Activated CD4-positive, alpha-beta memory T cell treated with anti-CD3 and anti-CD28 coated beads for 36 hours (primary cell): ENCODE measurements around the gene KRT85. TPM values are rescaled to one million over a fixed set of nuclear protein-coding genes. Genes with fewer than 3 reads are reported as not detected.

Experiments used
- CTCF ChIA-PET: fragments of 350-600 bp; sonication (Branson Sonifier 250); formaldehyde crosslinking; loops from one replicate; lab custom pipeline; 2021; ENCODE audit warnings: antibody characterized with exemption, inconsistent platforms; lab: Charles Lee
- POLR2A ChIA-PET: fragments of 350-600 bp; sonication (Branson Sonifier 250); formaldehyde crosslinking; loops from one replicate; lab custom pipeline; 2021; ENCODE audit warnings: antibody characterized with exemption; lab: Charles Lee
- DNase-seq: peaks from one replicate; pipeline ENCODE4 v3.0.0-alpha.2; 2020
- H3K27ac Mint-ChIP-seq: one replicate; pipeline ENCODE4 v1.8.0; 2021; ENCODE audit warnings: mixed read lengths
- H3K27me3 Mint-ChIP-seq: one replicate; pipeline ENCODE4 v1.8.0; 2021; ENCODE audit warnings: mixed read lengths
- H3K36me3 Mint-ChIP-seq: one replicate; pipeline ENCODE4 v1.8.0; 2021; ENCODE audit warnings: mixed read lengths
- H3K4me1 Mint-ChIP-seq: one replicate; pipeline ENCODE4 v1.8.0; 2021; ENCODE audit warnings: low read depth, mixed read lengths
- H3K4me3 Mint-ChIP-seq: one replicate; pipeline ENCODE4 v1.8.0; 2021; ENCODE audit warnings: mild to moderate bottlenecking, mixed read lengths
- H3K9me3 Mint-ChIP-seq: one replicate; pipeline ENCODE4 v1.8.0; 2021; ENCODE audit warnings: mixed read lengths
- intact Hi-C: fragments of 100-400 bp; cut with micrococcal nuclease; formaldehyde crosslinking; loops from one replicate; pipeline ENCODE4 v1.15.1; 2023
- total RNA-seq, 2 experiments: library from RNA; stranded (reverse); gene quantifications; one replicate each; pipeline ENCODE4 v1.2.3, GENCODE V29; 2021

KRT85 gene
- total RNA-seq, 2 experiments from 2014 or later: not detected

DNA sequence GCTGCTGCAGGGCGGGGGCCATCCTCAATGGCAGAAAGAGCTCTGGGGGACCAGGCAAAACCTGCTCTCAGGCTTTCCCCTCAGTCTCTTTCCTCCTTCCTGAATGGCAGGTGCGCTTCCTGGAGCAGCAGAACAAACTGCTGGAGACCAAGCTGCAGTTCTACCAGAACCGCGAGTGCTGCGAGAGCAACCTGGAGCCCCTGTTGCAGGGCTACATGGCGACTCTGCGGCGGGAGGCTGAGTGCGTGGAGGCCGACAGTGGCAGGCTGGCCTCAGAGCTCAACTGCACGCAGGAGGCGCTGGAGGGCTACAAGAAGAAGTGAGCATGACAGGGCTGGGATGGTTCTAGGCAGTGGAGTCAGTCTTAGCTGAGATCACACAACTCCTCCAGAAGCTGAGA is 23.2 kb downstream of the KRT85 start:
- CTCF ChIA-PET: interaction anchor here (1.4 kb wide), 1 partner anchor 540 kb away, joined by 3 read pairs; no protein-coding TSS in a partner anchor

DNA sequence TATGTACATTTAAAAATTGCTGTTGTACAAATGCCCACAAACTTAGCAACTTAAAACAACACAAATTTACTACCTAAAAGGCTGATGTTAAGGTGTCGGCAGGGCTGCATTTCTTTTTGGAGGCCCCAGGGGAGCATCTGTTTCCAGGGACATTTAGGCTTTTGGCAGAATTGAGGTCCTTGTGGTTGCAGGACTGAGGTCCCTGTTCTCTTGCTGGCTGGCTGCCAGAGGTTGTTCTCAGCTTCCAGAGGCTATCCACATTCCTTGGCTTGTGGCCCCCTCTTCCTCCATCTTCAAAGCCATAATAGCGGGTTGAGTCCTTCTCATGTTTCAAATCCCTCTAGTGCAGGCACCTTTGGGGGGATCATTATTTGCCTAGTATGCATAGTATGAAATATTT is 23.7 kb downstream of the KRT85 start:
- Mint-ChIP-seq H3K9me3 (no peaks in the 10 kb centered on the region), H3K36me3 (no peaks in the 10 kb centered on the region), H3K27me3 (peaks cover 6% of the 10 kb centered on the region), H3K4me3 (no peak overlapping the region), H3K27ac (no peak overlapping the region), H3K4me1 (no peaks in the 10 kb centered on the region)
- no peak for DNase-seq
- POLR2A ChIA-PET: no interaction called here
- CTCF ChIA-PET: no interaction called here
- intact Hi-C loops: no loop called here

More for the DNA sequence above, 23.2 kb downstream of the KRT85 start:
- intact Hi-C loops: no loop called here
- Mint-ChIP-seq H3K4me1 (no peaks in the 10 kb centered on the region), H3K4me3 (no peak overlapping the region), H3K36me3 (no peaks in the 10 kb centered on the region), H3K27me3 (peaks cover 2% of the 10 kb centered on the region), H3K9me3 (no peaks in the 10 kb centered on the region), H3K27ac (no peak overlapping the region)
- no peak for DNase-seq
- POLR2A ChIA-PET: no interaction called here

DNA sequence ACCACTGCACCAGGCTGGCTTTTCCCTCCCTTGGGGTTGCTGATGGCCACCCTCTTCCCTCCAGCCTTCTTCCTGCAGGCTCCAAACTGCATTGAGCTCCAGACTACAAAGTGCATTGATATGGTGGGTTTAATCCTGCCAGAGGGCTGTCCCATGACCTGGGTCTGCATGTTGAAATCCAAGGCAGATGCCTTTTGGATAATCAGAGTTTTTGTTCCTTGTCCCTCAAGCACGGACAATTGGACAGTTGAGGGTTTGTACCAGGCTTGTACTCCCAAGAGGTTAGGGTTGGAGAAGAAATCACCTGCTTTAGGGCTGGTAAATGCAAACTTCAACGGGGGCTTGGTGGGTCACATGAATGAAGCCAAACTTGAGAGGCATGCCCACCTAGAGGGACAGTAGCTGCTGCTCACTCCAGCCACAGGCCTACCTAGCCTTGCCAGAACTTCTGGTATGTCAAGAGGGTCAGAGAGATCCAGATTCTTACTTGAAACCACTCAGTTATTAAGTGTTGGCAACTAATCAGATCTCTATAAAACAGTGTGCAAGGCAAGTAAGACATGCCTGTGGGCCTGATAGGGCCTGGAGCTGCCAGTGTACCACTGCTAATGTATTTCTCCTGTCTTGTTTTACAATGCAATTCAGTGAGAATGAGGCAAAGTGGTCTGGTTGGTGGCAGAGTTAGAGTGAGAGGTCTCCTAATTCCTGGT is 24.3 kb downstream of the KRT85 start:
- POLR2A ChIA-PET: no interaction called here
- H3K9me3 Mint-ChIP-seq: no peaks in the 10 kb centered on the region

DNA sequence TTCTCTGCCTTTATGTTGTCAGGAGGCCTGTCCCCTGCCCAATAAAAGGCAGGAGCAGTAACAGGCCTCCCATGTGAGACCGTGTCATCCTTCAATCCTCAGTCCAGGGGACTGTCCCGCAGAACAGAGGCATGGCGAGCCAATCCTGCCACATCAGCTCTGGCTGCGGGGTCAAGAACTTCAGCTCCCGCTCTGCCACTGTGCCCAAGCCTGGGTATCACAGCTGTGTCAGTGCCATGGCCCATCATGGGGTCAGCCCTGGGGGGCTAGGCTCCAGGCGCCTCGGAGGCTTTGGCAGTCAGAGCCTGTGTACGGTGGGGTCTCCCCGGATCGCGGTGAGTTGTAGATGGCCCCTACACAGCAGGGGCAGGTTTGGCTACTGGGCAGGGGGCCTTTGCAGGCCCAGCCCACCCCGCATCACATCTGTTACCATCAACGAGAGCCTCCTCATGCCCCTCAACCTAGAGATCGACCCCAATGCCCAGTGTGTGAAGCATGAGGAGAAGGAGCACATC is 26.2 kb downstream of the KRT85 start:
- peaks cover 6% of the 10 kb centered on the region for H3K27me3 Mint-ChIP-seq
- ChIA-PET POLR2A (no interaction called here), CTCF (interaction anchor here (1.1 kb wide), 1 partner anchor 13 kb away, joined by 3 read pairs; no protein-coding TSS in a partner anchor)
- H3K4me3 Mint-ChIP-seq: no peak overlapping the region
- H3K9me3 Mint-ChIP-seq: no peaks in the 10 kb centered on the region
- peaks cover 7% of the 10 kb centered on the region for H3K4me1 Mint-ChIP-seq
- H3K36me3 Mint-ChIP-seq: no peaks in the 10 kb centered on the region
- intact Hi-C loops: no loop called here
- no peak for DNase-seq
- no peak overlapping the region for H3K27ac Mint-ChIP-seq

More for the DNA sequence above, 24.3 kb downstream of the KRT85 start:
- Mint-ChIP-seq H3K27ac (no peak overlapping the region), H3K27me3 (peaks cover 6% of the 10 kb centered on the region), H3K4me3 (no peak overlapping the region), H3K4me1 (no peaks in the 10 kb centered on the region), H3K36me3 (no peaks in the 10 kb centered on the region)
- CTCF ChIA-PET: no interaction called here
- intact Hi-C loops: no loop called here
- no peak for DNase-seq

DNA sequence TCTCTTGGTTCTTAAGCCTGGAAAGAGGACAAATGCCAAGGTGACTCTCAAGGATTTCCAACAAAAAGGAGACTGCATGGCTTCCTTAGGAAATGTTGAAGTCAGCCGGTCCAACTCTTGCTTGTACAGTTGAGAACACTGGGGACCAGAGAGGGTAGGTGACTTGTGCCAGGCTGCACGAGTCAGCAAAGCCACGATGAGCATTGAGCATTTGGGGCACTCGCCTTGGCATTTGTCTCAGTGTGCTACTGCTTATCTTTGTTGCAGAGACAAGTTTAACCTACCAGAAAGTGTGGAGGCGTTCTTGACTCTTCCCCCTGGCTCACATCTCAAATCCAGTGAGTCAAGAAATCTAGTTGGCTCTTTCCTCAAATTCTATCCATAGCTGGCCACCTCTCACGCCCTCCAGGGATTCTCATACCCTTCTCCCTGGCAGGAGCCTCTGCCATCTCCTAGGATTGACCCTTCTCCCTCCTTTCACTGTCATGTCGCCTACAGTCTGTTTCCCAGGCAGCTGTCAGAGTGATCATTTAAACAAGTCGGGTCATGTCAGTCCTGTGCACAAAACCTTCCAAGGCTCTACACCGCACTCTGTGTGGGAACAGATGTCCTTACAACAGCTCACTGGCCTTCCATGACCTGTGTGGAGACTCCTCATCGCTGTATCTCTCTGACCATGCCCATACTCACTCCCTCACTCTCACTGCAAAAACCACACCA is 28.9 kb downstream of the KRT85 start:
- no peak overlapping the region for H3K4me3 Mint-ChIP-seq
- H3K36me3 Mint-ChIP-seq: no peaks in the 10 kb centered on the region
- CTCF ChIA-PET: interaction anchor here (2.3 to 3.7 kb wide), 2 partner anchors 11 to 542 kb away, joined by 7 to 24 read pairs; no protein-coding TSS in a partner anchor
- POLR2A ChIA-PET: no interaction called here
- H3K4me1 Mint-ChIP-seq: peaks cover 7% of the 10 kb centered on the region
- intact Hi-C loops: no loop called here
- H3K27ac Mint-ChIP-seq: no peak overlapping the region
- DNase-seq: no peak
- peaks cover 6% of the 10 kb centered on the region for H3K27me3 Mint-ChIP-seq
- no peaks in the 10 kb centered on the region for H3K9me3 Mint-ChIP-seq

DNA sequence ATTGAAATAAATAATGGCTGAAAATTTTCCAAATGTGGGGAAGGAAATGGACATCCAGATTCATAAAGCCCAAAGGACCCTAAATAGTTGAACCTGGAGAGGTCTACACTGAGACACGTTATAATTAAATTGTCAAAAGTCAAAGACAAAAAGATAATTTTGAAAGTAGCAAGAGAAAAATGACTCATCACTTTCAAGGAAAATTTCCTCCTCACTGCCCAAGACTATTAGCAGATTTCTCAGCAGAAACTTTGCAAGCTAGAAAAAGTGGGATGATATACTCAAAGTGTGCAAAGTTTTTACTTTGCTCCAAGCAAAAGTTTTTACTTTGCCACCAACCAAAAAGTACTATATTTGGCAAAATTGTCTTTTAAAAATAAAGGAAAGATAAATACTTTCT is 30.2 kb downstream of the KRT85 start:
- ChIA-PET CTCF (interaction anchor here (2.3 to 3.7 kb wide), 2 partner anchors 9 to 543 kb away, joined by 7 to 24 read pairs; no protein-coding TSS in a partner anchor), POLR2A (no interaction called here)
- H3K4me3 Mint-ChIP-seq: no peak overlapping the region
- intact Hi-C loops: no loop called here
- no peaks in the 10 kb centered on the region for H3K9me3 Mint-ChIP-seq
- no peak for DNase-seq
- no peaks in the 10 kb centered on the region for H3K36me3 Mint-ChIP-seq
- H3K27me3 Mint-ChIP-seq: peaks cover 6% of the 10 kb centered on the region
- H3K4me1 Mint-ChIP-seq: peaks cover 7% of the 10 kb centered on the region
- H3K27ac Mint-ChIP-seq: no peak overlapping the region

DNA sequence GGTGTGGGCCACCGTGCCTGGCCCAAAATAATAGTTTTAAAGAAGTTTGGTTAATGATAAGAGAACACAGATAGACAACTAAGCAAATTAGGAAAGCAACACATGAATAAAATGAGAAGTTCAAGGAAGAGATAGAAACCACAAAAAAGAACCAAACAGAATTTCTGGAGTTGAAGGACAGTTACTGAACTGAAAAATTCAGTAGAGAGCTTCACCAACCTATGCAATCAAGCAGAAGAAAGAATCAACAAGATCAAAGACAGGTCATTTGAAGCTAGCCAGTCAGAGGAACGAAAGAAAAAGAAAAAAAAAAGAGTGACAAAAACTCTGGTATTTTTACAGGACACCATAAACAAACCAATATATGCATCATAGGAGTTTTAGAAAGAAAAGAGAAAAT is 30.6 kb downstream of the KRT85 start:
- ChIA-PET CTCF (interaction anchor here (2.3 to 3.7 kb wide), 2 partner anchors 9 to 544 kb away, joined by 7 to 24 read pairs; no protein-coding TSS in a partner anchor), POLR2A (no interaction called here)
- DNase-seq: no peak
- H3K4me1 Mint-ChIP-seq: peaks cover 7% of the 10 kb centered on the region
- H3K27me3 Mint-ChIP-seq: peaks cover 4% of the 10 kb centered on the region
- no peaks in the 10 kb centered on the region for H3K9me3 Mint-ChIP-seq
- H3K36me3 Mint-ChIP-seq: no peaks in the 10 kb centered on the region
- no peak overlapping the region for H3K4me3 Mint-ChIP-seq
- no peak overlapping the region for H3K27ac Mint-ChIP-seq
- intact Hi-C loops: no loop called here

DNA sequence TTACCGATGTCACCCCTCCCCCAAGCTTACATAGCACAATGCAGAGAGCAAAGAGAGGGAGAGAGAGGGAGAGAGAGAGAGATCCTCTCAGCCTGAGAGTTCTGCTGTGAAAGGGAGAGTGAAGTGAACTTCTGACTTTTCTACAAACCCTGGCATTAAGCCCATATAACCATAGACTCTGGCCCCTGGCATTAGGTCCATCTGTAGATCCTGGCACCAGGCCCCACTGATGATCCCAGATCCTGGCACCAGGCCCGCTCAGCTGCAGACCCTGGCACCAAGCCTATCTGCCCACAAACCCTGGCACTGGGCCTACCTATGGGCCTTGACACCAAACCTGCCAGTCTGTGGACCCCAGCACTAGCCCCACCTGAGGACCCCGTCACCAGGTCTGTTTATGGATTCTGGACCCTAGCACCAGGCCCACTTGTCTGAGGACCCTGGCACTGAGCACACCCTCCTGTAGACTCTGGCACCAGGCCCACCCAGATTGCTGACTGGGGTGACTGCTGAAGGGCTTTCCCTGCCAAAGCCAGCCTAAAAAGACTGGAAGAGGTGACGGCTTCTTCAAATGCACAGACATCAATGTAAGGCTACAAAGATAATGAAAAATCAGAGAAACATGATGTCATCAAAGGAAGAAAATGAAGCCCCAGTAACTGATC is 31.6 kb downstream of the KRT85 start:
- intact Hi-C loops: no loop called here
- no peak overlapping the region for H3K27ac Mint-ChIP-seq
- no peaks in the 10 kb centered on the region for H3K9me3 Mint-ChIP-seq
- DNase-seq: no peak
- no peak overlapping the region for H3K4me3 Mint-ChIP-seq
- ChIA-PET POLR2A (no interaction called here), CTCF (interaction anchor here (1.7 kb wide), 1 partner anchor 57 kb away, joined by 4 read pairs; no protein-coding TSS in a partner anchor)
- no peaks in the 10 kb centered on the region for H3K36me3 Mint-ChIP-seq
- H3K27me3 Mint-ChIP-seq: peaks cover 4% of the 10 kb centered on the region
- H3K4me1 Mint-ChIP-seq: peaks cover 7% of the 10 kb centered on the region

DNA sequence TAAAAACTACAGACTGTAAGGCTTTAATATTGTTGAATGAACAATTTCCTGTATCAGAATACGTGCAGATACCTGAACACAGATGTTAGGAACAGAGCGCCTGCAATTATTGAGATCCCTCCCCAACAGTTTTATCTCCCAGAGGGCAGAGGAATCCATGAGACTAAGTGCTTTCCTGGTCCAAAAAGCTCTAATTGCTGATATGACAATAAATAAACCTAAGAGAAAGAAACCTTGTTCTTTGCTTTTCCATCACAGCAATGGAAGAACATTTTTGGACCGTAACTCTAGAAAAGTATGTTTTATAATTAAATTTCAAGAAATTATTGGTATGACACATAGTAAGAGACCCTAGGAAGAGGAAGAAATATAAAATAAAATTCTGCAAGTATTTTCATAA is 33.1 kb downstream of the KRT85 start:
- CTCF ChIA-PET: interaction anchor here (1.7 kb wide), 1 partner anchor 55 kb away, joined by 4 read pairs; no protein-coding TSS in a partner anchor
- H3K9me3 Mint-ChIP-seq: no peaks in the 10 kb centered on the region
- DNase-seq: no peak
- H3K36me3 Mint-ChIP-seq: no peaks in the 10 kb centered on the region
- POLR2A ChIA-PET: no interaction called here
- H3K4me3 Mint-ChIP-seq: no peak overlapping the region
- no peak overlapping the region for H3K27ac Mint-ChIP-seq
- intact Hi-C loops: no loop called here
- H3K4me1 Mint-ChIP-seq: peaks cover 7% of the 10 kb centered on the region
- peaks cover 4% of the 10 kb centered on the region for H3K27me3 Mint-ChIP-seq

DNA sequence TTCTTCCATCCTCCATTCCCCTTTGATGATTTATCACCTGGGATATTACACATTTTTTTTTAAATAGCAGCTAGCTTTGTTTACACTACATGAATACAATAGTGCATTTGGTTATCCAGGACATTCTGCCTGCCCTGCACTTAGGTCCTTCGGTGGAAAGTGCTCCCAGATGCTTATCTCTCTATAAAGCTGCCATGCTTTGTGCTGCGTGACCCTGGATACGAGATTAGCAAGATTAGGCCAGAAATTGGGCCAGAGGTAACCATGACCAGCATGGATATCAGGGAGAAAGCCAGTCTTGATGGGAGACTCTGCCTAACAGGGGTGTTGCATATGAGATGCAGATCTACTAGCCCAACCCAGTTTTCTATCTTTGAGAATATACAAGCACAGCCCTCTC is 34.0 kb downstream of the KRT85 start:
- no peaks in the 10 kb centered on the region for H3K36me3 Mint-ChIP-seq
- ChIA-PET POLR2A (no interaction called here), CTCF (no interaction called here)
- DNase-seq: no peak
- intact Hi-C loops: no loop called here
- peaks cover 7% of the 10 kb centered on the region for H3K4me1 Mint-ChIP-seq
- no peaks in the 10 kb centered on the region for H3K27me3 Mint-ChIP-seq
- no peaks in the 10 kb centered on the region for H3K9me3 Mint-ChIP-seq
- no peak overlapping the region for H3K4me3 Mint-ChIP-seq
- no peak overlapping the region for H3K27ac Mint-ChIP-seq

DNA sequence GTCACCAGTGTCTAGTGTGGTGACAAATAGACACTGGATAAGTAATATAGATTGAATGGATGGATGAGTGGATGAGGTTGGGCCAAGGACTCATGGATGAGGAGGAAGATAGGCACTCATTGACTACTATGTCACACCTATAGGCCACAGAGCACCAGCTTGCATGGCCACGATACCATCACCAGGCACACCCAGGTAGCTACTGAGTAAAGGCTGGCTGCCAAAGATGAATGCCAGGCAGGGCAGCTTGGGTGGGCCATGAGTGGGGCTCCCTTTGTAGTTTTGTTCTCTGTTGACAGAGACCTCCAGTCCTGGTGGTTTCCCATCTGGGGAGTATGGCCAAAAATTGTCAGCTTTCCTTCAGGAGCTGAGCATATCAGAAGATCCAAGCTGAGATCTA is 34.9 kb downstream of the KRT85 start:
- POLR2A ChIA-PET: no interaction called here
- Mint-ChIP-seq H3K9me3 (no peaks in the 10 kb centered on the region), H3K27me3 (no peaks in the 10 kb centered on the region), H3K27ac (no peak overlapping the region), H3K4me3 (no peak overlapping the region), H3K4me1 (peaks cover 13% of the 10 kb centered on the region), H3K36me3 (no peaks in the 10 kb centered on the region)
- CTCF ChIA-PET: no interaction called here
- intact Hi-C loops: no loop called here
- no peak for DNase-seq

DNA sequence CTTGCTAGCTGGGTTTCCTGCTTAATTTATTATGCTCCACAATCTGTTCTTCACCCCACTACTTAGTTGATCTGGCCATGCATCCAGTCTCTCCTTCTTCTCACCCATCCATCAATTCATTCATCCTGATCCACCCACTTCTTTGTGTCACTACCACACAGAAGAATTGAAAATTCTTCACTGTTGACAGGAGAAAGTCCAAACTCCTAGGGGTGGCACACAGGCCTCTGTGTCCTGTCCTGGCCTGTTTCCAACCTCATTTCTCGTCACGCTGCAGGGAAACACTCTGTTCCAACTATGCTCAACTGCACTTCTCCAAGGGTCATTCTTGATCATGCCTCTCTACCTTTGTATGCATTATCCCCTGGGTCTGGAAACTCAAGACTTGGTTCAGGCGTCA is 35.4 kb downstream of the KRT85 start:
- H3K4me3 Mint-ChIP-seq: no peak overlapping the region
- no peaks in the 10 kb centered on the region for H3K27me3 Mint-ChIP-seq
- H3K9me3 Mint-ChIP-seq: no peaks in the 10 kb centered on the region
- DNase-seq: no peak
- ChIA-PET POLR2A (no interaction called here), CTCF (interaction anchor here (0.9 kb wide), 1 partner anchor 53 kb away, joined by 3 read pairs; no protein-coding TSS in a partner anchor)
- no peaks in the 10 kb centered on the region for H3K36me3 Mint-ChIP-seq
- intact Hi-C loops: no loop called here
- peaks cover 14% of the 10 kb centered on the region for H3K4me1 Mint-ChIP-seq
- H3K27ac Mint-ChIP-seq: no peak overlapping the region
